WTC11 (cell line): ENCODE measurements around the gene ETNK1.

Experiments
- ATF1 ChIP-seq: sonication (generic); formaldehyde crosslinking; IDR thresholded peaks from 2 replicates; pipeline ENCODE4 v1.8.1; 2023; ENCODE audit warnings: mild to moderate bottlenecking, moderate library complexity, missing genetic modification reagents
- FOXP4 ChIP-seq: sonication (generic); formaldehyde crosslinking; IDR thresholded peaks from 2 replicates; pipeline ENCODE4 v1.8.0; 2022; ENCODE audit warnings: mild to moderate bottlenecking, missing genetic modification reagents
- IRF2 ChIP-seq: sonication (generic); formaldehyde crosslinking; IDR thresholded peaks from 2 replicates; pipeline ENCODE4 v1.8.0; 2022; ENCODE audit warnings: low read depth, missing genetic modification reagents, borderline replicate concordance
- ZNF121 ChIP-seq: sonication (generic); formaldehyde crosslinking; IDR thresholded peaks from 2 replicates; pipeline ENCODE4 v1.8.0; 2023; ENCODE audit warnings: missing genetic modification reagents
- ZNF317 ChIP-seq: sonication (generic); formaldehyde crosslinking; IDR thresholded peaks from 2 replicates; pipeline ENCODE4 v1.8.1; 2023; ENCODE audit warnings: low read depth, mild to moderate bottlenecking, moderate library complexity, missing genetic modification reagents, borderline replicate concordance
- TF ChIP-seq, protein P1 (sequence below): fragments of 200-600 bp; IDR thresholded peaks from 2 replicates; pipeline ENCODE4 v1.8.0; 2022; ENCODE audit warnings: antibody characterized with exemption

- TF ChIP-seq ATF1 (CRISPR knock-in tag), result no peak
- TF ChIP-seq FOXP4 (CRISPR knock-in tag), result no peak
- TF ChIP-seq ZNF317 (CRISPR knock-in tag), result no peak
- TF ChIP-seq ZNF121 (CRISPR knock-in tag), result no peak
- TF ChIP-seq, protein P1, sequence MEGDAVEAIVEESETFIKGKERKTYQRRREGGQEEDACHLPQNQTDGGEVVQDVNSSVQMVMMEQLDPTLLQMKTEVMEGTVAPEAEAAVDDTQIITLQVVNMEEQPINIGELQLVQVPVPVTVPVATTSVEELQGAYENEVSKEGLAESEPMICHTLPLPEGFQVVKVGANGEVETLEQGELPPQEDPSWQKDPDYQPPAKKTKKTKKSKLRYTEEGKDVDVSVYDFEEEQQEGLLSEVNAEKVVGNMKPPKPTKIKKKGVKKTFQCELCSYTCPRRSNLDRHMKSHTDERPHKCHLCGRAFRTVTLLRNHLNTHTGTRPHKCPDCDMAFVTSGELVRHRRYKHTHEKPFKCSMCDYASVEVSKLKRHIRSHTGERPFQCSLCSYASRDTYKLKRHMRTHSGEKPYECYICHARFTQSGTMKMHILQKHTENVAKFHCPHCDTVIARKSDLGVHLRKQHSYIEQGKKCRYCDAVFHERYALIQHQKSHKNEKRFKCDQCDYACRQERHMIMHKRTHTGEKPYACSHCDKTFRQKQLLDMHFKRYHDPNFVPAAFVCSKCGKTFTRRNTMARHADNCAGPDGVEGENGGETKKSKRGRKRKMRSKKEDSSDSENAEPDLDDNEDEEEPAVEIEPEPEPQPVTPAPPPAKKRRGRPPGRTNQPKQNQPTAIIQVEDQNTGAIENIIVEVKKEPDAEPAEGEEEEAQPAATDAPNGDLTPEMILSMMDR, result no peak
- no peak for TF ChIP-seq IRF2 (CRISPR knock-in tag)
Observed at GRCh38 chr12:22684140-22685118, 59.5 kb downstream of the ETNK1 start.
